ENCODE results near the gene AMH.

Gene AMH

GRCh38 chr19:2221918-2222317, 27.2 kb upstream of the AMH start:
- no peak for DNase-seq

GRCh38 chr19:2223391-2223790, 25.7 kb upstream of the AMH start:
- DNase-seq: no peak

GRCh38 chr19:2223959-2224358, 25.2 kb upstream of the AMH start:
- no peak for DNase-seq

GRCh38 chr19:2224754-2225349, 24.3 kb upstream of the AMH start:
- no peak for DNase-seq

GRCh38 chr19:2225415-2226050, 23.6 kb upstream of the AMH start:
- DNase-seq: no peak

- no peak for DNase-seq
Observed at GRCh38 chr19:2226051-2226839, 22.9 kb upstream of the AMH start.

- DNase-seq: no peak
Observed at GRCh38 chr19:2226840-2227360, 22.2 kb upstream of the AMH start.

- no peak for DNase-seq
Observed at GRCh38 chr19:2227415-2228156, 21.5 kb upstream of the AMH start.

- no peak for DNase-seq
Observed at GRCh38 chr19:2228157-2229030, 20.7 kb upstream of the AMH start.

GRCh38 chr19:2229103-2230032, 19.8 kb upstream of the AMH start:
- DNase-seq: no peak

GRCh38 chr19:2230033-2230531, 19.0 kb upstream of the AMH start:
- DNase-seq: no peak

- DNase-seq: no peak
Observed at GRCh38 chr19:2230807-2231533, 18.2 kb upstream of the AMH start.

GRCh38 chr19:2231621-2232221, 17.4 kb upstream of the AMH start:
- DNase-seq: peak in 1 of 2 experiments; percentile 15

GRCh38 chr19:2232286-2233151, 16.6 kb upstream of the AMH start:
- DNase-seq: no peak

- no peak for DNase-seq
Observed at GRCh38 chr19:2233601-2234280, 15.4 kb upstream of the AMH start.

- DNase-seq: peak in 1 of 2 experiments; percentile 21
Observed at GRCh38 chr19:2234996-2235380, 14.1 kb upstream of the AMH start.

GRCh38 chr19:2235381-2236063, 13.6 kb upstream of the AMH start:
- DNase-seq: no peak

GRCh38 chr19:2236064-2236313, 13.1 kb upstream of the AMH start:
- no peak for DNase-seq
